K562 (cell line): ENCODE results near the gene SCLT1. TPM values are rescaled to one million over a fixed set of nuclear protein-coding genes. Genes with fewer than 3 reads are reported as not detected.

Experiments used
- ATAC-seq: fragments of 200-7000 bp; cut with Tn5 transposase; 3 replicates; pipeline ENCODE4 v1.9.1; 2020; ENCODE audit warnings: moderate library complexity
- BruUV-seq: library from RNA; stranded (reverse); fragments of 400-500 nt; replicated peaks from 2 replicates; lab custom pipeline; 2021; lab: Mats Ljungman, UMichigan
- CTCF ChIA-PET: fragments of 300-600 bp; formaldehyde crosslinking; extraction: SDS; loops from one replicate; lab custom pipeline; 2021; ENCODE audit warnings: low intra/inter-chr PET ratio; lab: Yijun Ruan, JAX
- POLR2A ChIA-PET: fragments of 300-600, 350-650 bp; sonication (Branson Sonifier 250); formaldehyde crosslinking; extraction: SDS; loops from one replicate; lab custom pipeline; 2021; ENCODE audit warnings: antibody characterized with exemption, inconsistent platforms; lab: Yijun Ruan, JAX
- DNase-seq, 4 experiments: peaks; one replicate each; pipeline versions ENCODE4 v3.0.0 to v3.0.0-alpha.2; 2011 to 2018; ENCODE audit warnings: low spot score in 3 of 4, mixed read lengths in 3 of 4; ENCODE audit errors: extremely low read depth in 1 of 4
- FAIRE-seq: peaks from 2 replicates; lab custom pipeline; 2011; peaks lifted over from hg19 to GRCh38; lab: Jason Lieb, UNC
- H2AFZ ChIP-seq: 2 replicates; pipeline ENCODE4 v1.6.0; 2011; ENCODE audit warnings: low read depth, low read length, control low read depth, inconsistent platforms
- H3K27ac ChIP-seq: fragments of 200-600 bp; 3 replicates; pipeline ENCODE4 v1.8.0; 2011; ENCODE audit warnings: low read depth, mild to moderate bottlenecking, control low read depth, inconsistent platforms, low read length, moderate library complexity, mixed read lengths; ENCODE audit errors: extremely low read depth
- H3K27me3 ChIP-seq, 2 experiments: fragments of 300-600 bp in 1 of 2; 2 replicates in 1 of 2; 3 replicates in 1 of 2; pipeline versions ENCODE4 v1.6.0 to v1.8.0; 2011; ENCODE audit warnings: inconsistent platforms in 2 of 2, low read length in 2 of 2, mild to moderate bottlenecking in 1 of 2, mixed read lengths in 1 of 2, moderate library complexity in 1 of 2; ENCODE audit not compliant: control insufficient read depth in 2 of 2, insufficient read depth in 2 of 2
- H3K36me3 ChIP-seq: fragments of 300-600 bp; 3 replicates; pipeline ENCODE4 v1.8.0; 2011; ENCODE audit warnings: mild to moderate bottlenecking, low read length, inconsistent platforms; ENCODE audit not compliant: control insufficient read depth, insufficient read depth
- H3K4me1 ChIP-seq, 2 experiments: fragments of 200-600 bp in 1 of 2; replicated peaks in 1 of 2; 2 replicates in 1 of 2; 3 replicates in 1 of 2; pipeline versions ENCODE4 v1.5.1 to v1.8.0; 2011; ENCODE audit warnings: inconsistent platforms in 2 of 2, low read length in 2 of 2, mild to moderate bottlenecking in 1 of 2, mixed read lengths in 1 of 2, moderate library complexity in 1 of 2; ENCODE audit not compliant: control insufficient read depth in 2 of 2, insufficient read depth in 2 of 2
- H3K4me2 ChIP-seq: 2 replicates; pipeline ENCODE4 v1.6.1; 2011; ENCODE audit warnings: low read length, control low read depth, inconsistent platforms, mixed read lengths; ENCODE audit not compliant: insufficient read depth
- H3K4me3 ChIP-seq: fragments of 200-600 bp; sonication (generic), shearing (Covaris generic); 2 replicates; pipeline ENCODE4 v1.5.1; 2016; ENCODE audit warnings: control low read depth, inconsistent platforms
- H3K79me2 ChIP-seq: fragments of 200-600 bp; 3 replicates; pipeline ENCODE4 v1.8.0; 2011; ENCODE audit warnings: low read length, inconsistent platforms; ENCODE audit not compliant: control insufficient read depth, insufficient read depth
- H3K9ac ChIP-seq, 2 experiments: 2 replicates each; pipeline versions ENCODE4 v1.6.0 to v1.6.1; 2011; ENCODE audit warnings: low read depth in 2 of 2, low read length in 2 of 2, control low read depth in 1 of 2, inconsistent platforms in 1 of 2, mild to moderate bottlenecking in 1 of 2, mixed read lengths in 1 of 2; ENCODE audit not compliant: insufficient read depth in 1 of 2
- H3K9me1 ChIP-seq: one replicate; pipeline ENCODE4 v1.6.0; 2011; ENCODE audit warnings: inconsistent platforms, mild to moderate bottlenecking, low read length, moderate library complexity; ENCODE audit not compliant: control insufficient read depth, insufficient read depth
- H3K9me3 ChIP-seq: replicated peaks from 2 replicates; pipeline ENCODE4 v1.5.1; 2011; ENCODE audit warnings: low read depth, low read length, inconsistent platforms; ENCODE audit not compliant: control insufficient read depth, insufficient read depth
- H4K20me1 ChIP-seq: replicated peaks from 2 replicates; pipeline ENCODE4 v1.6.1; 2011; ENCODE audit warnings: low read length, inconsistent platforms, mixed read lengths; ENCODE audit not compliant: control insufficient read depth, insufficient read depth
- CREM ChIP-seq: IDR thresholded peaks from 2 replicates; pipeline ENCODE4 v1.6.1; 2014; ENCODE audit warnings: antibody characterized with exemption, low read depth
- EWSR1 ChIP-seq: fragments of 450-650 bp; IDR thresholded peaks from 2 replicates; pipeline ENCODE4 v1.6.1; 2018; ENCODE audit warnings: borderline replicate concordance, mild to moderate bottlenecking, low read depth, moderate library complexity; ENCODE audit not compliant: partially characterized antibody
- FOS ChIP-seq: IDR thresholded peaks from 3 replicates; pipeline ENCODE4 v1.6.1; 2011; ENCODE audit not compliant: insufficient read length; ENCODE audit errors: extremely low read depth
- GATA2 ChIP-seq: sonication (generic); formaldehyde crosslinking; IDR thresholded peaks from 2 replicates; pipeline ENCODE4 v1.4.0; 2020; ENCODE audit warnings: mild to moderate bottlenecking, missing genetic modification reagents
- JUN ChIP-seq, 2 experiments: sonication (generic) in 1 of 2; formaldehyde crosslinking in 1 of 2; IDR thresholded peaks; 2 replicates each; pipeline versions ENCODE4 v1.6.1 to v1.8.0; 2012 to 2022; ENCODE audit warnings: borderline replicate concordance in 2 of 2, mild to moderate bottlenecking in 2 of 2, improper control_type of control experiment in 1 of 2, low read depth in 1 of 2, low read length in 1 of 2, missing genetic modification reagents in 1 of 2
- MTA3 ChIP-seq: fragments of 450-650 bp; formaldehyde crosslinking; IDR thresholded peaks from 2 replicates; pipeline ENCODE4 v1.6.1; 2017; ENCODE audit warnings: mild to moderate bottlenecking, borderline replicate concordance
- NR2F6 ChIP-seq: fragments of 450-650 bp; formaldehyde crosslinking; IDR thresholded peaks from 2 replicates; pipeline ENCODE4 v1.4.0; 2020; ENCODE audit warnings: mild to moderate bottlenecking
- TEAD2 ChIP-seq: fragments of 450-650 bp; IDR thresholded peaks from 2 replicates; pipeline ENCODE4 v1.6.1; 2016; ENCODE audit warnings: missing genetic modification characterization, control low read depth, missing compliant biosample characterization
- ZNF324 ChIP-seq: fragments of 250-450 bp; sonication (Bioruptor Pico); IDR thresholded peaks from 2 replicates; pipeline ENCODE4 v1.4.0; 2020; ENCODE audit warnings: mild to moderate bottlenecking
- ZNF830 ChIP-seq: fragments of 250-450 bp; sonication (Bioruptor Pico); IDR thresholded peaks from 2 replicates; pipeline ENCODE4 v1.5.0; 2021; ENCODE audit warnings: mild to moderate bottlenecking
- WGBS: fragments of 100-300 bp; shearing (Covaris generic); methylation state at CpG from one replicate; pipeline ENCODE4 v1.1.6; 2016; ENCODE audit warnings: low coverage, mixed read lengths; ENCODE audit not compliant: insufficient coverage; ENCODE audit errors: missing lambda C conversion rate; 5-methylcytosine and 5-hydroxymethylcytosine counted together
- in situ Hi-C: fragments of 300-500 bp; cut with MboI; formaldehyde crosslinking; loops from 4 replicates; pipeline ENCODE4 v1.15.0; 2018; ENCODE audit warnings: inconsistent platforms, mixed read lengths
- intact Hi-C: fragments of 100-400 bp; cut with micrococcal nuclease; formaldehyde crosslinking; loops from 2 replicates; pipeline ENCODE4 v1.14.2; 2022
- polyA plus RNA-seq, 8 experiments: library from polyadenylated mRNA; depleted of rRNA in 4 of 8; stranded (reverse) in 5 of 8; unstranded in 3 of 8; fragments of >200 nt; fragmentation: Nextera tagmentation in 2 of 8; fragmentation: Illumina TruSeq in 1 of 8; extraction: Ambion mirVana in 2 of 8; extraction: Trizol in 1 of 8; gene quantifications; 2 replicates each; pipeline versions ENCODE4 v1.2.1 to v1.2.3, GENCODE V29; 2011 to 2014; ENCODE audit warnings: inconsistent platforms in 1 of 8, missing spikeins in 1 of 8
- total RNA-seq, 7 experiments: library from RNA; depleted of rRNA in 6 of 7; stranded (reverse); fragments of >200 nt in 6 of 7; fragmentation: Illumina TruSeq in 2 of 7; extraction: Trizol in 2 of 7; gene quantifications; 2 replicates each; pipeline versions ENCODE4 v1.2.1 to v1.2.3, GENCODE V29; 2011 to 2021; ENCODE audit warnings: low replicate concordance in 1 of 7
- TF ChIP-seq, protein P1 (sequence below): fragments of 200-600 bp; sonication (generic); IDR thresholded peaks from one replicate; pipeline ENCODE4 v1.6.1; 2012; ENCODE audit warnings: mild to moderate bottlenecking, low read depth, low read length, inconsistent platforms

The SCLT1 gene
- total and polyA plus RNA-seq, 9 of the 15 experiments (the other 6 are each of a cell fraction or from before 2014, with no cell fraction given): 8.0 to 31.9 (median 24.2) TPM

DNA sequence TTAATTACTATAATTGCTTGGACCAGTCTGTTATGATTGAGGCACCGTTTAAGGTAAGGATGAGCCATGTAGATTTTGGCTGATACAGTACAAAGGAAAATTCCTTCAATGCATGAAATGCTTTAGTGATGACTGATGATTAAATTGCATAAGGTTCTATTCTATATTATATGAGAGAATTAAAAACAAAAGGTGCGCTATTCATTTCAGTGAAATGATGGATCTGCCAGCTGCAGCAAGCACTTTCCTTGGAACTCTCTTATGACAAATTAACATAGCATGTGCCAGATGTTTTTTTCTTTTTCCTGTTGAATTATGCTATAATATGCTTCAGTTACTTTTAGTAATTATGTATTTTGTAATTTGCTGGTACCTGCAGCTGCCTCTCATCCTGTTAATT is 185.4 kb downstream of the SCLT1 start:
- FAIRE-seq: no peak
- no peaks in the 10 kb centered on the region for H3K79me2 ChIP-seq
- no peaks in the 10 kb centered on the region for H3K9me1 ChIP-seq
- in situ Hi-C loops (no loop called here), intact Hi-C loops (no loop called here)
- WGBS: 69% methylated on average over 2 of the region's 2 CpGs
- H2AFZ ChIP-seq: no peak overlapping the region
- H3K27ac ChIP-seq: no peak overlapping the region
- H3K4me1 ChIP-seq: no peaks in the 10 kb centered on the region; a peak in 1 of 5 replicates
- ATAC-seq: no peak
- no peaks in the 10 kb centered on the region for H4K20me1 ChIP-seq
- DNase-seq: no peak
- H3K36me3 ChIP-seq: no peaks in the 10 kb centered on the region
- H3K9me3 ChIP-seq: no peaks in the 10 kb centered on the region
- POLR2A ChIA-PET: no interaction called here
- H3K4me2 ChIP-seq: no peak overlapping the region
- H3K27me3 ChIP-seq: no peaks in the 10 kb centered on the region
- BruUV-seq: no TSS peak
- CTCF ChIA-PET: no interaction called here
- no peak overlapping the region for H3K4me3 ChIP-seq
- H3K9ac ChIP-seq: no peak overlapping the region
- TF ChIP-seq, protein P1, sequence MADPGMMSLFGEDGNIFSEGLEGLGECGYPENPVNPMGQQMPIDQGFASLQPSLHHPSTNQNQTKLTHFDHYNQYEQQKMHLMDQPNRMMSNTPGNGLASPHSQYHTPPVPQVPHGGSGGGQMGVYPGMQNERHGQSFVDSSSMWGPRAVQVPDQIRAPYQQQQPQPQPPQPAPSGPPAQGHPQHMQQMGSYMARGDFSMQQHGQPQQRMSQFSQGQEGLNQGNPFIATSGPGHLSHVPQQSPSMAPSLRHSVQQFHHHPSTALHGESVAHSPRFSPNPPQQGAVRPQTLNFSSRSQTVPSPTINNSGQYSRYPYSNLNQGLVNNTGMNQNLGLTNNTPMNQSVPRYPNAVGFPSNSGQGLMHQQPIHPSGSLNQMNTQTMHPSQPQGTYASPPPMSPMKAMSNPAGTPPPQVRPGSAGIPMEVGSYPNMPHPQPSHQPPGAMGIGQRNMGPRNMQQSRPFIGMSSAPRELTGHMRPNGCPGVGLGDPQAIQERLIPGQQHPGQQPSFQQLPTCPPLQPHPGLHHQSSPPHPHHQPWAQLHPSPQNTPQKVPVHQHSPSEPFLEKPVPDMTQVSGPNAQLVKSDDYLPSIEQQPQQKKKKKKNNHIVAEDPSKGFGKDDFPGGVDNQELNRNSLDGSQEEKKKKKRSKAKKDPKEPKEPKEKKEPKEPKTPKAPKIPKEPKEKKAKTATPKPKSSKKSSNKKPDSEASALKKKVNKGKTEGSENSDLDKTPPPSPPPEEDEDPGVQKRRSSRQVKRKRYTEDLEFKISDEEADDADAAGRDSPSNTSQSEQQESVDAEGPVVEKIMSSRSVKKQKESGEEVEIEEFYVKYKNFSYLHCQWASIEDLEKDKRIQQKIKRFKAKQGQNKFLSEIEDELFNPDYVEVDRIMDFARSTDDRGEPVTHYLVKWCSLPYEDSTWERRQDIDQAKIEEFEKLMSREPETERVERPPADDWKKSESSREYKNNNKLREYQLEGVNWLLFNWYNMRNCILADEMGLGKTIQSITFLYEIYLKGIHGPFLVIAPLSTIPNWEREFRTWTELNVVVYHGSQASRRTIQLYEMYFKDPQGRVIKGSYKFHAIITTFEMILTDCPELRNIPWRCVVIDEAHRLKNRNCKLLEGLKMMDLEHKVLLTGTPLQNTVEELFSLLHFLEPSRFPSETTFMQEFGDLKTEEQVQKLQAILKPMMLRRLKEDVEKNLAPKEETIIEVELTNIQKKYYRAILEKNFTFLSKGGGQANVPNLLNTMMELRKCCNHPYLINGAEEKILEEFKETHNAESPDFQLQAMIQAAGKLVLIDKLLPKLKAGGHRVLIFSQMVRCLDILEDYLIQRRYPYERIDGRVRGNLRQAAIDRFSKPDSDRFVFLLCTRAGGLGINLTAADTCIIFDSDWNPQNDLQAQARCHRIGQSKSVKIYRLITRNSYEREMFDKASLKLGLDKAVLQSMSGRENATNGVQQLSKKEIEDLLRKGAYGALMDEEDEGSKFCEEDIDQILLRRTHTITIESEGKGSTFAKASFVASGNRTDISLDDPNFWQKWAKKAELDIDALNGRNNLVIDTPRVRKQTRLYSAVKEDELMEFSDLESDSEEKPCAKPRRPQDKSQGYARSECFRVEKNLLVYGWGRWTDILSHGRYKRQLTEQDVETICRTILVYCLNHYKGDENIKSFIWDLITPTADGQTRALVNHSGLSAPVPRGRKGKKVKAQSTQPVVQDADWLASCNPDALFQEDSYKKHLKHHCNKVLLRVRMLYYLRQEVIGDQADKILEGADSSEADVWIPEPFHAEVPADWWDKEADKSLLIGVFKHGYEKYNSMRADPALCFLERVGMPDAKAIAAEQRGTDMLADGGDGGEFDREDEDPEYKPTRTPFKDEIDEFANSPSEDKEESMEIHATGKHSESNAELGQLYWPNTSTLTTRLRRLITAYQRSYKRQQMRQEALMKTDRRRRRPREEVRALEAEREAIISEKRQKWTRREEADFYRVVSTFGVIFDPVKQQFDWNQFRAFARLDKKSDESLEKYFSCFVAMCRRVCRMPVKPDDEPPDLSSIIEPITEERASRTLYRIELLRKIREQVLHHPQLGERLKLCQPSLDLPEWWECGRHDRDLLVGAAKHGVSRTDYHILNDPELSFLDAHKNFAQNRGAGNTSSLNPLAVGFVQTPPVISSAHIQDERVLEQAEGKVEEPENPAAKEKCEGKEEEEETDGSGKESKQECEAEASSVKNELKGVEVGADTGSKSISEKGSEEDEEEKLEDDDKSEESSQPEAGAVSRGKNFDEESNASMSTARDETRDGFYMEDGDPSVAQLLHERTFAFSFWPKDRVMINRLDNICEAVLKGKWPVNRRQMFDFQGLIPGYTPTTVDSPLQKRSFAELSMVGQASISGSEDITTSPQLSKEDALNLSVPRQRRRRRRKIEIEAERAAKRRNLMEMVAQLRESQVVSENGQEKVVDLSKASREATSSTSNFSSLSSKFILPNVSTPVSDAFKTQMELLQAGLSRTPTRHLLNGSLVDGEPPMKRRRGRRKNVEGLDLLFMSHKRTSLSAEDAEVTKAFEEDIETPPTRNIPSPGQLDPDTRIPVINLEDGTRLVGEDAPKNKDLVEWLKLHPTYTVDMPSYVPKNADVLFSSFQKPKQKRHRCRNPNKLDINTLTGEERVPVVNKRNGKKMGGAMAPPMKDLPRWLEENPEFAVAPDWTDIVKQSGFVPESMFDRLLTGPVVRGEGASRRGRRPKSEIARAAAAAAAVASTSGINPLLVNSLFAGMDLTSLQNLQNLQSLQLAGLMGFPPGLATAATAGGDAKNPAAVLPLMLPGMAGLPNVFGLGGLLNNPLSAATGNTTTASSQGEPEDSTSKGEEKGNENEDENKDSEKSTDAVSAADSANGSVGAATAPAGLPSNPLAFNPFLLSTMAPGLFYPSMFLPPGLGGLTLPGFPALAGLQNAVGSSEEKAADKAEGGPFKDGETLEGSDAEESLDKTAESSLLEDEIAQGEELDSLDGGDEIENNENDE: no peak
- TF ChIP-seq ZNF324 (CRISPR knock-in tag) (no peak), EWSR1 (no peak), MTA3 (no peak), NR2F6 (CRISPR knock-in tag) (no peak), GATA2 (CRISPR knock-in tag) (no peak), ZNF830 (no peak), CREM (no peak), TEAD2 (tag) (no peak), FOS (no peak), JUN (IDR thresholded peaks at IDR 0.05; ENCODE audit: borderline replicate concordance, low read depth, low read length) (no peak), JUN (CRISPR knock-in tag; IDR thresholded peaks at IDR 0.05; ENCODE audit: borderline replicate concordance) (no peak)
